HepG2 (cell line): ENCODE results near the gene SEMA6B. TPM values are rescaled to one million over a fixed set of nuclear protein-coding genes. Genes with fewer than 3 reads are reported as not detected.

Source experiments
- ATAC-seq: fragments of 200-7000 bp; cut with Tn5 transposase; 3 replicates; pipeline ENCODE4 v1.9.1; 2020; ENCODE audit warnings: mild to moderate bottlenecking, moderate library complexity
- BruUV-seq: library from RNA; stranded (reverse); fragments of 400-500 nt; replicated peaks from 2 replicates; lab custom pipeline; 2021; lab: Mats Ljungman, UMichigan
- CTCF ChIA-PET: fragments of 300-600 bp; formaldehyde crosslinking; extraction: SDS; loops from one replicate; lab custom pipeline; 2021; ENCODE audit warnings: low total read pairs, inconsistent platforms, low intra/inter-chr PET ratio; lab: Yijun Ruan, JAX
- POLR2A ChIA-PET: fragments of 350-600 bp; sonication (Branson Sonifier 250); formaldehyde crosslinking; loops from one replicate; lab custom pipeline; 2020; ENCODE audit warnings: antibody characterized with exemption, inconsistent platforms; lab: Yijun Ruan, JAX
- DNase-seq: peaks from one replicate; pipeline ENCODE4 v3.0.0-alpha.2; 2015; ENCODE audit warnings: low spot score
- FAIRE-seq: peaks from 3 replicates; lab custom pipeline; 2011; peaks lifted over from hg19 to GRCh38; lab: Jason Lieb, UNC
- H2AFZ ChIP-seq: one replicate; pipeline ENCODE4 v1.6.1; 2011; ENCODE audit warnings: low read length, inconsistent platforms
- H3K27ac ChIP-seq: fragments of 300-600 bp; 3 replicates; pipeline ENCODE4 v1.8.0; 2011; ENCODE audit warnings: mixed run types, mild to moderate bottlenecking, mixed read lengths, low read length, inconsistent platforms; ENCODE audit not compliant: insufficient read depth; ENCODE audit errors: extremely low read length
- H3K27me3 ChIP-seq, 2 experiments: fragments of 200-600 bp in 1 of 2; 2 replicates in 1 of 2; 3 replicates in 1 of 2; pipeline versions ENCODE4 v1.6.0 to v1.8.0; 2011; ENCODE audit warnings: low read length in 2 of 2, mild to moderate bottlenecking in 2 of 2, moderate library complexity in 2 of 2, inconsistent platforms in 1 of 2; ENCODE audit not compliant: insufficient read depth in 2 of 2, control insufficient read depth in 1 of 2
- H3K36me3 ChIP-seq, 2 experiments: fragments of 200-600 bp in 1 of 2; replicated peaks in 1 of 2; 2 replicates in 1 of 2; 3 replicates in 1 of 2; pipeline versions ENCODE4 v1.5.1 to v1.8.0; 2011; ENCODE audit warnings: low read length in 2 of 2, inconsistent platforms in 1 of 2; ENCODE audit not compliant: insufficient read depth in 2 of 2, control insufficient read depth in 1 of 2
- H3K4me1 ChIP-seq: 2 replicates; pipeline ENCODE4 v1.5.1; 2012; ENCODE audit warnings: low read length, inconsistent platforms; ENCODE audit not compliant: insufficient read depth
- H3K4me2 ChIP-seq: 2 replicates; pipeline ENCODE4 v1.6.0; 2011; ENCODE audit warnings: low read depth, low read length, inconsistent platforms
- H3K4me3 ChIP-seq, 3 experiments: fragments of 200-600 bp in 1 of 3; sonication (generic), shearing (Covaris generic) in 1 of 3; replicated peaks in 1 of 3; 2 replicates each; pipeline ENCODE4 v1.5.1; 2011 to 2016; ENCODE audit warnings: low read length in 3 of 3, inconsistent platforms in 2 of 3, low read depth in 2 of 3, mild to moderate bottlenecking in 2 of 3, control low read depth in 1 of 3, mixed read lengths in 1 of 3; ENCODE audit not compliant: insufficient read depth in 1 of 3
- H3K79me2 ChIP-seq: one replicate; pipeline ENCODE4 v1.6.1; 2011; ENCODE audit warnings: low read length, inconsistent platforms; ENCODE audit not compliant: insufficient read depth
- H3K9ac ChIP-seq: 2 replicates; pipeline ENCODE4 v1.6.0; 2011; ENCODE audit warnings: mild to moderate bottlenecking, low read depth, low read length, inconsistent platforms; ENCODE audit not compliant: insufficient read depth
- H3K9me3 ChIP-seq: 2 replicates; pipeline ENCODE4 v1.5.1; 2012; ENCODE audit warnings: mild to moderate bottlenecking, low read length
- H4K20me1 ChIP-seq: 2 replicates; pipeline ENCODE4 v1.6.0; 2011; ENCODE audit warnings: inconsistent platforms, mild to moderate bottlenecking, low read length, moderate library complexity; ENCODE audit not compliant: insufficient read depth
- AHR ChIP-seq: IDR thresholded peaks from 2 replicates; pipeline ENCODE4 v1.6.1; 2018; ENCODE audit warnings: missing genetic modification reagents, missing compliant biosample characterization
- BCL6 ChIP-seq: IDR thresholded peaks from 2 replicates; pipeline ENCODE4 v1.6.1; 2016; ENCODE audit warnings: missing genetic modification reagents, missing compliant biosample characterization
- ERF ChIP-seq: IDR thresholded peaks from 2 replicates; pipeline ENCODE4 v1.6.1; 2018; ENCODE audit warnings: missing biosample characterization, missing genetic modification reagents
- FOXO1 ChIP-seq: sonication (generic); formaldehyde crosslinking; IDR thresholded peaks from 2 replicates; pipeline ENCODE4 v1.4.0; 2020; ENCODE audit warnings: missing genetic modification reagents
- HNF1A ChIP-seq, 2 experiments: sonication (generic) in 1 of 2; formaldehyde crosslinking in 1 of 2; IDR thresholded peaks; 2 replicates each; pipeline versions ENCODE4 v1.4.0 to v1.6.1; 2016 to 2020; ENCODE audit warnings: borderline replicate concordance in 1 of 2, low read depth in 1 of 2, mild to moderate bottlenecking in 1 of 2, missing genetic modification reagents in 1 of 2
- HNF4A ChIP-seq: sonication (generic); formaldehyde crosslinking; IDR thresholded peaks from 2 replicates; pipeline ENCODE4 v1.4.0; 2020; ENCODE audit warnings: missing genetic modification reagents
- NBN ChIP-seq: fragments of 450-650 bp; conservative IDR thresholded peaks from 2 replicates; pipeline ENCODE4 v1.6.1; 2017
- RBFOX2 ChIP-seq: fragments of 200-400 bp; formaldehyde crosslinking; IDR thresholded peaks from 2 replicates; pipeline ENCODE4 v1.6.1; 2017; ENCODE audit warnings: low read depth, mild to moderate bottlenecking, low read length
- SALL1 ChIP-seq: sonication (generic); formaldehyde crosslinking; IDR thresholded peaks from 2 replicates; pipeline ENCODE4 v1.8.0; 2022; ENCODE audit warnings: mild to moderate bottlenecking, missing genetic modification reagents
- SIX1 ChIP-seq: sonication (generic); formaldehyde crosslinking; IDR thresholded peaks from 2 replicates; pipeline ENCODE4 v1.4.0; 2020; ENCODE audit warnings: missing genetic modification reagents, borderline replicate concordance
- SOX13 ChIP-seq, 3 experiments: fragments of 450-650 bp in 1 of 3; sonication (generic) in 1 of 3; formaldehyde crosslinking in 1 of 3; IDR thresholded peaks in 2 of 3; conservative IDR thresholded peaks in 1 of 3; 2 replicates each; pipeline versions ENCODE4 v1.5.0 to v1.6.1; 2016 to 2020; ENCODE audit warnings: antibody characterized with exemption in 1 of 3, mild to moderate bottlenecking in 1 of 3, missing compliant biosample characterization in 1 of 3, missing genetic modification reagents in 1 of 3, moderate library complexity in 1 of 3
- TBX3 ChIP-seq: fragments of 450-650 bp; IDR thresholded peaks from 2 replicates; pipeline ENCODE4 v1.6.1; 2017; ENCODE audit warnings: antibody characterized with exemption, mild to moderate bottlenecking, inconsistent platforms, borderline replicate concordance
- TCF7L2 ChIP-seq: IDR thresholded peaks from 2 replicates; pipeline ENCODE4 v1.6.1; 2011; ENCODE audit warnings: mild to moderate bottlenecking, low read depth, low read length, moderate library complexity
- TEAD3 ChIP-seq: optimal IDR thresholded peaks from 2 replicates; pipeline ENCODE3; 2016; ENCODE audit warnings: borderline replicate concordance
- ZFP36L2 ChIP-seq: sonication (generic); formaldehyde crosslinking; IDR thresholded peaks from 2 replicates; pipeline ENCODE4 v1.4.0; 2020; ENCODE audit warnings: missing genetic modification reagents
- ZNF24 ChIP-seq: fragments of 450-650 bp; IDR thresholded peaks from 2 replicates; pipeline ENCODE4 v1.6.1; 2017; ENCODE audit warnings: antibody characterized with exemption, mild to moderate bottlenecking
- ZNF337 ChIP-seq: sonication (generic); formaldehyde crosslinking; IDR thresholded peaks from 2 replicates; pipeline ENCODE4 v1.5.1; 2020; ENCODE audit warnings: missing genetic modification reagents, low read depth, mild to moderate bottlenecking, borderline replicate concordance
- ZNF382 ChIP-seq: sonication (generic); formaldehyde crosslinking; IDR thresholded peaks from 2 replicates; pipeline ENCODE4 v1.5.0; 2020; ENCODE audit warnings: missing genetic modification reagents, mild to moderate bottlenecking, borderline replicate concordance
- ZNF670 ChIP-seq: sonication (generic); formaldehyde crosslinking; IDR thresholded peaks from 2 replicates; pipeline ENCODE4 v1.8.0; 2022; ENCODE audit warnings: mild to moderate bottlenecking, missing genetic modification reagents, borderline replicate concordance
- ZNF75D ChIP-seq: sonication (generic); formaldehyde crosslinking; IDR thresholded peaks from 2 replicates; pipeline ENCODE4 v1.8.1; 2023; ENCODE audit warnings: missing genetic modification reagents, mild to moderate bottlenecking, borderline replicate concordance
- ZSCAN29 ChIP-seq: sonication (generic); formaldehyde crosslinking; conservative IDR thresholded peaks from 2 replicates; pipeline ENCODE4 v1.4.0; 2020; ENCODE audit warnings: mild to moderate bottlenecking, missing genetic modification reagents
- WGBS: methylation state at CpG from one replicate; pipeline ENCODE4 v1.1.6; 2017; ENCODE audit warnings: low lambda C conversion rate; 5-methylcytosine and 5-hydroxymethylcytosine counted together
- in situ Hi-C: cut with HindIII; loops from 2 replicates; pipeline ENCODE4 v1.10.0; 2017; ENCODE audit warnings: low pct_unique_long_range_greater_than_20kb; ENCODE audit not compliant: extremely low pct_ligation_motif_present
- intact Hi-C: fragments of 100-400 bp; cut with micrococcal nuclease; formaldehyde crosslinking; loops from one replicate; pipeline ENCODE4 v1.10.0; 2022; ENCODE audit not compliant: unreplicated experiment
- polyA plus RNA-seq, 8 experiments: library from polyadenylated mRNA; depleted of rRNA in 3 of 8; stranded (reverse) in 7 of 8; unstranded in 1 of 8; fragments of >200 nt; fragmentation: Illumina TruSeq in 4 of 8; extraction: Trizol in 4 of 8; gene quantifications; 2 replicates each; pipeline versions ENCODE4 v1.2.1 to v1.2.3, GENCODE V29; 2011 to 2016; ENCODE audit warnings: low read depth in 4 of 8, missing spikeins in 1 of 8, mixed read lengths in 1 of 8; ENCODE audit not compliant: insufficient read depth in 1 of 8
- total RNA-seq, 5 experiments: library from RNA; depleted of rRNA; stranded (reverse); fragments of >200 nt; fragmentation: Illumina TruSeq; extraction: Trizol; gene quantifications; 2 replicates each; pipeline ENCODE4 v1.2.3, GENCODE V29; 2016; ENCODE audit warnings: low read depth in 1 of 5

Gene SEMA6B
- total and polyA plus RNA-seq, 2 of the 13 experiments (the other 11 are each of a cell fraction or from before 2014, with no cell fraction given) = 45.5 to 67.1 TPM

GRCh38 chr19:4583961-4584669, 24.6 kb upstream of the SEMA6B start:
- H3K27me3 ChIP-seq = no peaks in the 10 kb centered on the region
- peak; percentile 89 for ATAC-seq
- intact Hi-C loops = no loop called here
- no CpG with 5 or more reads among the region's 49 CpGs for WGBS
- peak overlapping the region; percentile 70 for H3K9ac ChIP-seq
- CTCF ChIA-PET = no interaction called here
- peak overlapping the region; percentile 85 for H3K4me2 ChIP-seq
- peak overlapping the region; percentile 97 for H3K27ac ChIP-seq
- POLR2A ChIA-PET = interaction anchor here (1.4 to 2.4 kb wide), 2 partner anchors 37 to 39 kb away, joined by 3 to 9 read pairs; no protein-coding TSS in a partner anchor
- peaks cover 21% of the 10 kb centered on the region for H3K79me2 ChIP-seq
- peak; percentile 97 for DNase-seq
- H4K20me1 ChIP-seq = peaks cover 11% of the 10 kb centered on the region; the same call in 1 of the 2 replicates
- no peaks in the 10 kb centered on the region for H3K9me3 ChIP-seq
- in situ Hi-C loops = no loop called here
- no peak overlapping the region for H2AFZ ChIP-seq
- FAIRE-seq = peak; percentile 96
- peaks cover 0 to under 1% of the 10 kb centered on the region in 2 experiments; a peak in 1 of 5 replicates for H3K36me3 ChIP-seq
- H3K4me3 ChIP-seq = peak overlapping the region; percentile 68 to 85 (median 68)
- peaks cover 82% of the 10 kb centered on the region for H3K4me1 ChIP-seq
- BruUV-seq = no TSS peak
- no peak for TF ChIP-seq ZNF670
- TF ChIP-seq BCL6 (CRISPR knock-in tag) = peak; percentile 85
- TF ChIP-seq TEAD3 (CRISPR knock-in tag) = peak; percentile 75
- TF ChIP-seq RBFOX2 = peak; percentile 74
- peak; percentile 37; the same call in 1 of the 2 replicates for TF ChIP-seq HNF1A (IDR thresholded peaks at IDR 0.05; ENCODE audit: low read depth)
- peak; percentile 84 for TF ChIP-seq HNF1A (CRISPR knock-in tag; IDR thresholded peaks at IDR 0.05; ENCODE audit: borderline replicate concordance)
- no peak for TF ChIP-seq SIX1 (CRISPR knock-in tag)
- peak; percentile 65; the same call in 1 of the 2 replicates for TF ChIP-seq AHR
- TF ChIP-seq ZNF24 = no peak
- TF ChIP-seq ERF (CRISPR knock-in tag) = peak; percentile 63; the same call in 1 of the 2 replicates
- no peak for TF ChIP-seq ZNF382
- no peak for TF ChIP-seq ZNF337 (CRISPR knock-in tag)
- peak; percentile 95 for TF ChIP-seq HNF4A (CRISPR knock-in tag)
- peak; percentile 55 for TF ChIP-seq ZSCAN29 (CRISPR knock-in tag)
- peak; percentile 77; the same call in 1 of the 2 replicates for TF ChIP-seq TBX3
- no peak for TF ChIP-seq ZNF75D (CRISPR knock-in tag)
- TF ChIP-seq FOXO1 (CRISPR knock-in tag) = peak; percentile 71
- no peak for TF ChIP-seq NBN
- no peak for TF ChIP-seq ZFP36L2
- peak; percentile 86 for TF ChIP-seq SALL1 (CRISPR knock-in tag)
- no peak for TF ChIP-seq TCF7L2
- TF ChIP-seq SOX13 (IDR thresholded peaks at IDR 0.05) = peak; percentile 44; the same call in 1 of the 2 replicates
- TF ChIP-seq SOX13 (CRISPR knock-in tag; conservative IDR thresholded peaks at IDR 0.05 in 1 of 2, IDR thresholded peaks at IDR 0.05 in 1 of 2) = peak in 1 of 2 experiments; percentile 90; a peak in 2 of 4 replicates
